ENCODE results near the gene CHST9. TPM values are rescaled to one million over a fixed set of nuclear protein-coding genes. Genes with fewer than 3 reads are reported as not detected.
A peak's percentile ranks its signal among the peaks of the same experiment; 100 is the strongest.

CHST9 gene
- polyA plus RNA-seq, 1 donor from 2014 or later, result 0.32 TPM

DNA sequence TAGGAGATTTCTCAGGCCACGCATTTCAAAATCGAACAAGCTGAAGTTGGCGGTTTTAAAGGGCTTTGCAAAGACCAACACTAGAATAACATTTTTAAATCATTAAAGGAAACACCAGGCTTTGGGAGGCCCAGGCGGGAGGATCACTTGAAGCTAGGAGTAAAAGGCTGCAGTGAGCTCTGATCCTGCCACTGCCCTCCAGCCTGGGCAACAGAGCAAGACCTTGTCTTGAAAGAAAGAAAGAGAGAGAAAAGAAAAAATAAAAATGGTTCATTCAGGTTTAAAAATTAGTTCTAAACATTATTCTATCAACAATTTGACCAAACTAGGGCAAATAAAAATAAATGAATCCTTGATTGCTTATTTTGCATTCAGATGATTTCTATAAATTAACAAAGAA is 789 bp upstream of the CHST9 start:
- Histone ChIP-seq H3K9me2 (ENCODE audit: insufficient read depth, low read length) (no peaks in the 10 kb centered on the region), H3K27ac (ENCODE audit: low read length) (no peak overlapping the region), H3F3A (ENCODE audit: insufficient read depth, low read length, poor library complexity, severe bottlenecking) (no peaks in the 10 kb centered on the region), H3K36me3 (ENCODE audit: insufficient read depth, low read length) (no peaks in the 10 kb centered on the region), H3K4me3 (ENCODE audit: low read length) (no peak overlapping the region), H3K9me3 (ENCODE audit: low read length) (no peaks in the 10 kb centered on the region), H4K20me1 (ENCODE audit: insufficient read depth) (no peaks in the 10 kb centered on the region), H3K27me3 (ENCODE audit: insufficient read depth, low read depth, low read length) (peaks cover 31% of the 10 kb centered on the region), H2AFZ (ENCODE audit: low read depth, low read length) (no peak overlapping the region), H3K4me2 (ENCODE audit: low read length) (no peak overlapping the region), H3K79me2 (replicated peaks; ENCODE audit: insufficient read depth, low read length) (no peaks in the 10 kb centered on the region), H3K9ac (ENCODE audit: low read length) (no peak overlapping the region)
- TF ChIP-seq POLR2AphosphoS5 (IDR thresholded peaks at IDR 0.05) (no peak), SMC3 (conservative IDR thresholded peaks at IDR 0.05; ENCODE audit: poor library complexity) (no peak), EZH2 (IDR thresholded peaks at IDR 0.05; ENCODE audit: borderline replicate concordance, insufficient read depth, low read length, poor library complexity, severe bottlenecking) (no peak), MXI1 (conservative IDR thresholded peaks at IDR 0.05; ENCODE audit: poor library complexity, severe bottlenecking) (no peak), TAF1 (IDR thresholded peaks at IDR 0.05; ENCODE audit: low read depth) (no peak), EP300 (conservative IDR thresholded peaks at IDR 0.05; ENCODE audit: poor library complexity, severe bottlenecking) (no peak), RAD21 (conservative IDR thresholded peaks at IDR 0.05) (no peak)
- TF ChIP-seq, protein P1, sequence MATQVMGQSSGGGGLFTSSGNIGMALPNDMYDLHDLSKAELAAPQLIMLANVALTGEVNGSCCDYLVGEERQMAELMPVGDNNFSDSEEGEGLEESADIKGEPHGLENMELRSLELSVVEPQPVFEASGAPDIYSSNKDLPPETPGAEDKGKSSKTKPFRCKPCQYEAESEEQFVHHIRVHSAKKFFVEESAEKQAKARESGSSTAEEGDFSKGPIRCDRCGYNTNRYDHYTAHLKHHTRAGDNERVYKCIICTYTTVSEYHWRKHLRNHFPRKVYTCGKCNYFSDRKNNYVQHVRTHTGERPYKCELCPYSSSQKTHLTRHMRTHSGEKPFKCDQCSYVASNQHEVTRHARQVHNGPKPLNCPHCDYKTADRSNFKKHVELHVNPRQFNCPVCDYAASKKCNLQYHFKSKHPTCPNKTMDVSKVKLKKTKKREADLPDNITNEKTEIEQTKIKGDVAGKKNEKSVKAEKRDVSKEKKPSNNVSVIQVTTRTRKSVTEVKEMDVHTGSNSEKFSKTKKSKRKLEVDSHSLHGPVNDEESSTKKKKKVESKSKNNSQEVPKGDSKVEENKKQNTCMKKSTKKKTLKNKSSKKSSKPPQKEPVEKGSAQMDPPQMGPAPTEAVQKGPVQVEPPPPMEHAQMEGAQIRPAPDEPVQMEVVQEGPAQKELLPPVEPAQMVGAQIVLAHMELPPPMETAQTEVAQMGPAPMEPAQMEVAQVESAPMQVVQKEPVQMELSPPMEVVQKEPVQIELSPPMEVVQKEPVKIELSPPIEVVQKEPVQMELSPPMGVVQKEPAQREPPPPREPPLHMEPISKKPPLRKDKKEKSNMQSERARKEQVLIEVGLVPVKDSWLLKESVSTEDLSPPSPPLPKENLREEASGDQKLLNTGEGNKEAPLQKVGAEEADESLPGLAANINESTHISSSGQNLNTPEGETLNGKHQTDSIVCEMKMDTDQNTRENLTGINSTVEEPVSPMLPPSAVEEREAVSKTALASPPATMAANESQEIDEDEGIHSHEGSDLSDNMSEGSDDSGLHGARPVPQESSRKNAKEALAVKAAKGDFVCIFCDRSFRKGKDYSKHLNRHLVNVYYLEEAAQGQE (IDR thresholded peaks at IDR 0.05; ENCODE audit: borderline replicate concordance), result no peak
- TF ChIP-seq, protein P2, sequence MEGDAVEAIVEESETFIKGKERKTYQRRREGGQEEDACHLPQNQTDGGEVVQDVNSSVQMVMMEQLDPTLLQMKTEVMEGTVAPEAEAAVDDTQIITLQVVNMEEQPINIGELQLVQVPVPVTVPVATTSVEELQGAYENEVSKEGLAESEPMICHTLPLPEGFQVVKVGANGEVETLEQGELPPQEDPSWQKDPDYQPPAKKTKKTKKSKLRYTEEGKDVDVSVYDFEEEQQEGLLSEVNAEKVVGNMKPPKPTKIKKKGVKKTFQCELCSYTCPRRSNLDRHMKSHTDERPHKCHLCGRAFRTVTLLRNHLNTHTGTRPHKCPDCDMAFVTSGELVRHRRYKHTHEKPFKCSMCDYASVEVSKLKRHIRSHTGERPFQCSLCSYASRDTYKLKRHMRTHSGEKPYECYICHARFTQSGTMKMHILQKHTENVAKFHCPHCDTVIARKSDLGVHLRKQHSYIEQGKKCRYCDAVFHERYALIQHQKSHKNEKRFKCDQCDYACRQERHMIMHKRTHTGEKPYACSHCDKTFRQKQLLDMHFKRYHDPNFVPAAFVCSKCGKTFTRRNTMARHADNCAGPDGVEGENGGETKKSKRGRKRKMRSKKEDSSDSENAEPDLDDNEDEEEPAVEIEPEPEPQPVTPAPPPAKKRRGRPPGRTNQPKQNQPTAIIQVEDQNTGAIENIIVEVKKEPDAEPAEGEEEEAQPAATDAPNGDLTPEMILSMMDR (IDR thresholded peaks at IDR 0.05; ENCODE audit: poor library complexity, severe bottlenecking), result no peak

DNA sequence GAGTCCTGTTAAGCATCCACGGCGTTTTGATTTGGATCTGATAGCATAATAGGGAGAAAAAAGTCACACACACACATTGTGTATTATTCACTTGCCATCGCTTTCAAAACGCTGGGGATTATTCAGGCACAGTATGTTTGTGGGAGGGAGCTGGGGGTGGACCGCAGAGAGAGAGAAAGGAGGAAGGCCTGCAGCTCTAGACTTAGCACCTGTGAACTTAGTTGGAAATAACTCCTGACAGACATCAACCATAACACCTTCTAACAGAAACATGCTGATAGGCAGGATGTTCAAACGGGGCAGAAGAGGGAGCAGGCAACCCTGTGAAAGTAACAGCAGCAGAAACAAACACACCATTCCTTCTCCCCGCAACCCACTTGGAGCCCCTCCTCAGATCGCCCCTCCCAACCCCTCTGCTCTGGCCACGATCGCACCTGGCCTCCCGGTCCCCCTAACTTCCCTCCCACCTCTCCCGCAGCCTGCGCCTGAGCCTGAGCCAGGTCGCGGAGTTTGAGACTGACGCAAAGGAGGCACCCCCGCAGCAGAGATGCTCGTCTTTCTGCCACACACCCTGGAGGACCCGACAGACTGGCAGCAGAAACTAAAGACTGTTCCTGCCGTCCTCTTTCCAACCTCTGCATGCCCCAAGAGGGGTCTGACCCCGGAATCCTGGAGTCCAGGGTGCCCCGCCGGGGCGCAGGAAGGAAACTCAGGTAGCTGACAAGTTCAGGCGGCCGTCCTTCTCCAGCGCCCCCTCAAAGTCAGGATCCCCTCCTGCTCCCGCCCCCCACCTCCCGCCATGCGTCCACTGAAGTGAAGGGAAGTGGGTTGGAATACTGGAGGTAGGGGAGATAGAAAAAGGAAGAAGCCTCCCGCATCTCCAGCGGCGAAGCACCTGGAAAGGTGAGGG is 738 bp downstream of the CHST9 start:
- H3K9me3 ChIP-seq (ENCODE audit: low read length), result no peaks in the 10 kb centered on the region
- peak overlapping the region; percentile 4 for H3K4me2 ChIP-seq (ENCODE audit: low read length)
- no peaks in the 10 kb centered on the region for H3F3A ChIP-seq (ENCODE audit: insufficient read depth, low read length, poor library complexity, severe bottlenecking)
- H2AFZ ChIP-seq (ENCODE audit: low read depth, low read length), result no peak overlapping the region
- H3K79me2 ChIP-seq (replicated peaks; ENCODE audit: insufficient read depth, low read length), result no peaks in the 10 kb centered on the region
- TF ChIP-seq, protein P1 (IDR thresholded peaks at IDR 0.05; ENCODE audit: borderline replicate concordance), result no peak
- no peak for TF ChIP-seq POLR2AphosphoS5 (IDR thresholded peaks at IDR 0.05)
- no peak for TF ChIP-seq MXI1 (conservative IDR thresholded peaks at IDR 0.05; ENCODE audit: poor library complexity, severe bottlenecking)
- TF ChIP-seq EZH2 (IDR thresholded peaks at IDR 0.05; ENCODE audit: borderline replicate concordance, insufficient read depth, low read length, poor library complexity, severe bottlenecking), result no peak
- no peak for TF ChIP-seq TAF1 (IDR thresholded peaks at IDR 0.05; ENCODE audit: low read depth)
- TF ChIP-seq RAD21 (conservative IDR thresholded peaks at IDR 0.05), result no peak
- TF ChIP-seq SMC3 (conservative IDR thresholded peaks at IDR 0.05; ENCODE audit: poor library complexity), result no peak
- TF ChIP-seq, protein P2 (IDR thresholded peaks at IDR 0.05; ENCODE audit: poor library complexity, severe bottlenecking), result no peak
- TF ChIP-seq EP300 (conservative IDR thresholded peaks at IDR 0.05; ENCODE audit: poor library complexity, severe bottlenecking), result no peak
- no peak overlapping the region for H3K27ac ChIP-seq (ENCODE audit: low read length)
- no peaks in the 10 kb centered on the region for H3K9me2 ChIP-seq (ENCODE audit: insufficient read depth, low read length)
- H4K20me1 ChIP-seq (ENCODE audit: insufficient read depth), result no peaks in the 10 kb centered on the region
- no peaks in the 10 kb centered on the region for H3K36me3 ChIP-seq (ENCODE audit: insufficient read depth, low read length)
- H3K9ac ChIP-seq (ENCODE audit: low read length), result no peak overlapping the region
- peak overlapping the region; percentile 65 for H3K4me3 ChIP-seq (ENCODE audit: low read length)
- H3K27me3 ChIP-seq (ENCODE audit: insufficient read depth, low read depth, low read length), result peaks cover 31% of the 10 kb centered on the region

All from neural cell (in vitro differentiated cells).